IMR-90 (cell line): ENCODE measurements around the gene ST6GALNAC3.

Experiments
- BHLHE40 ChIP-seq: fragments of 150-350 bp; IDR thresholded peaks from 2 replicates; pipeline ENCODE4 v1.6.1; 2016; ENCODE audit warnings: mild to moderate bottlenecking, low read depth, low read length
- CEBPB ChIP-seq: IDR thresholded peaks from 2 replicates; pipeline ENCODE4 v1.6.1; 2012; ENCODE audit warnings: low read depth, low read length, improper control_type of control experiment
- FOS ChIP-seq: fragments of 150-350 bp; IDR thresholded peaks from 2 replicates; pipeline ENCODE4 v1.6.1; 2016; ENCODE audit warnings: low read depth, low read length
- MAFK ChIP-seq: IDR thresholded peaks from 2 replicates; pipeline ENCODE4 v1.6.1; 2012; ENCODE audit warnings: low read depth, low read length, improper control_type of control experiment
- MAZ ChIP-seq: IDR thresholded peaks from 2 replicates; pipeline ENCODE4 v1.6.1; 2012; ENCODE audit warnings: low read depth, mild to moderate bottlenecking, low read length, improper control_type of control experiment, moderate library complexity, borderline replicate concordance
- MXI1 ChIP-seq: IDR thresholded peaks from 2 replicates; pipeline ENCODE4 v1.6.1; 2012; ENCODE audit warnings: low read depth, mild to moderate bottlenecking, low read length, moderate library complexity, borderline replicate concordance
- NFE2L2 ChIP-seq: fragments of 150-350 bp; IDR thresholded peaks from 2 replicates; pipeline ENCODE4 v1.6.1; 2016; ENCODE audit warnings: low read depth, mild to moderate bottlenecking, low read length
- POLR2A ChIP-seq: IDR thresholded peaks from 2 replicates; pipeline ENCODE4 v1.6.1; 2012; ENCODE audit warnings: mild to moderate bottlenecking, low read depth, low read length
- RAD21 ChIP-seq: IDR thresholded peaks from 2 replicates; pipeline ENCODE4 v1.6.1; 2012; ENCODE audit warnings: low read length, improper control_type of control experiment
- SMC3 ChIP-seq: fragments of 150-350 bp; IDR thresholded peaks from 2 replicates; pipeline ENCODE4 v1.6.1; 2016; ENCODE audit warnings: low read depth, mild to moderate bottlenecking, antibody characterized with exemption, low read length, moderate library complexity
- TF ChIP-seq, protein P1 (sequence below): conservative IDR thresholded peaks from 2 replicates; pipeline ENCODE4 v1.5.1; 2012; ENCODE audit warnings: mild to moderate bottlenecking, low read depth, low read length, improper control_type of control experiment
- TF ChIP-seq, protein P2 (sequence below): fragments of 150-350 bp; IDR thresholded peaks from 2 replicates; pipeline ENCODE4 v1.6.1; 2017; ENCODE audit warnings: mild to moderate bottlenecking, antibody characterized with exemption, low read length, low read depth
- TF ChIP-seq, protein P3 (sequence below): fragments of 150-350 bp; IDR thresholded peaks from 2 replicates; pipeline ENCODE4 v1.6.1; 2016; ENCODE audit warnings: low read depth, mild to moderate bottlenecking, low read length, moderate library complexity, borderline replicate concordance

DNA sequence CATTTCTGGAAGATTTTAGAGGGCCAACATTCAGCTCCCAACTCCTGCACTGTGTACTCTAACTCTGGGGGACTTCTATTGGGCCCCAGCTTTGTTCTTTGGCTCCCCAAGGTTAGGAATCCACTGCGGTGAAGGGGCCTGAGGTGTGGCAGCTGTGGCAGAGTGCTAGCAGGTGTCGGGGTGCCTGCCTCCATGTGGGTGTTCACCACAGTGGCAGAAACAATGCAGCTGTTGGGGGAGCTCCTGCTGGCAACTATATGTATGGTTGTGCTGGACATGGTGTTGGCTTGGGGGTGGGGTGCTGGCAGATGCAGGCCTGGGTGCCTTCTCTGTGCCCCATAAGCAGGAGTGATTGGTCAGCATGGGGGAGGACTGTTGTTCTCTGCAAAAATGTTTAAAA lies 95.5 kb downstream of the ST6GALNAC3 start:
- TF ChIP-seq, protein P1, sequence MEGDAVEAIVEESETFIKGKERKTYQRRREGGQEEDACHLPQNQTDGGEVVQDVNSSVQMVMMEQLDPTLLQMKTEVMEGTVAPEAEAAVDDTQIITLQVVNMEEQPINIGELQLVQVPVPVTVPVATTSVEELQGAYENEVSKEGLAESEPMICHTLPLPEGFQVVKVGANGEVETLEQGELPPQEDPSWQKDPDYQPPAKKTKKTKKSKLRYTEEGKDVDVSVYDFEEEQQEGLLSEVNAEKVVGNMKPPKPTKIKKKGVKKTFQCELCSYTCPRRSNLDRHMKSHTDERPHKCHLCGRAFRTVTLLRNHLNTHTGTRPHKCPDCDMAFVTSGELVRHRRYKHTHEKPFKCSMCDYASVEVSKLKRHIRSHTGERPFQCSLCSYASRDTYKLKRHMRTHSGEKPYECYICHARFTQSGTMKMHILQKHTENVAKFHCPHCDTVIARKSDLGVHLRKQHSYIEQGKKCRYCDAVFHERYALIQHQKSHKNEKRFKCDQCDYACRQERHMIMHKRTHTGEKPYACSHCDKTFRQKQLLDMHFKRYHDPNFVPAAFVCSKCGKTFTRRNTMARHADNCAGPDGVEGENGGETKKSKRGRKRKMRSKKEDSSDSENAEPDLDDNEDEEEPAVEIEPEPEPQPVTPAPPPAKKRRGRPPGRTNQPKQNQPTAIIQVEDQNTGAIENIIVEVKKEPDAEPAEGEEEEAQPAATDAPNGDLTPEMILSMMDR: no peak
- TF ChIP-seq CEBPB (no peak), FOS (no peak), BHLHE40 (no peak), RAD21 (no peak), SMC3 (no peak), POLR2A (no peak), NFE2L2 (no peak), MXI1 (no peak), MAFK (no peak), MAZ (no peak)
- TF ChIP-seq, protein P2, sequence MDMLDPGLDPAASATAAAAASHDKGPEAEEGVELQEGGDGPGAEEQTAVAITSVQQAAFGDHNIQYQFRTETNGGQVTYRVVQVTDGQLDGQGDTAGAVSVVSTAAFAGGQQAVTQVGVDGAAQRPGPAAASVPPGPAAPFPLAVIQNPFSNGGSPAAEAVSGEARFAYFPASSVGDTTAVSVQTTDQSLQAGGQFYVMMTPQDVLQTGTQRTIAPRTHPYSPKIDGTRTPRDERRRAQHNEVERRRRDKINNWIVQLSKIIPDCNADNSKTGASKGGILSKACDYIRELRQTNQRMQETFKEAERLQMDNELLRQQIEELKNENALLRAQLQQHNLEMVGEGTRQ: no peak
- TF ChIP-seq, protein P3, sequence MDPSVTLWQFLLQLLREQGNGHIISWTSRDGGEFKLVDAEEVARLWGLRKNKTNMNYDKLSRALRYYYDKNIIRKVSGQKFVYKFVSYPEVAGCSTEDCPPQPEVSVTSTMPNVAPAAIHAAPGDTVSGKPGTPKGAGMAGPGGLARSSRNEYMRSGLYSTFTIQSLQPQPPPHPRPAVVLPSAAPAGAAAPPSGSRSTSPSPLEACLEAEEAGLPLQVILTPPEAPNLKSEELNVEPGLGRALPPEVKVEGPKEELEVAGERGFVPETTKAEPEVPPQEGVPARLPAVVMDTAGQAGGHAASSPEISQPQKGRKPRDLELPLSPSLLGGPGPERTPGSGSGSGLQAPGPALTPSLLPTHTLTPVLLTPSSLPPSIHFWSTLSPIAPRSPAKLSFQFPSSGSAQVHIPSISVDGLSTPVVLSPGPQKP: no peak
